HCT116 (cell line): ENCODE data around the gene C11orf58.

Experiments used
- CTCF ChIP-seq, 3 experiments: fragments of 200-600 bp in 1 of 3; sonication (generic) in 1 of 3; IDR thresholded peaks in 2 of 3; conservative IDR thresholded peaks in 1 of 3; 2 replicates each; pipeline ENCODE4 v1.5.1; 2012 to 2017; ENCODE audit warnings: low read depth in 2 of 3, low read length in 2 of 3, antibody characterized with exemption in 1 of 3, borderline replicate concordance in 1 of 3, control low read depth in 1 of 3, mild to moderate bottlenecking in 1 of 3, mixed read lengths in 1 of 3, mixed run types in 1 of 3, moderate library complexity in 1 of 3; ENCODE audit not compliant: insufficient read depth in 1 of 3
- EZH2 ChIP-seq: fragments of 200-600 bp; sonication (generic); IDR thresholded peaks from 2 replicates; pipeline ENCODE4 v1.6.1; 2017; ENCODE audit warnings: antibody characterized with exemption, mixed run types
- POLR2A ChIP-seq: IDR thresholded peaks from 2 replicates; pipeline ENCODE4 v1.7.0; 2011; ENCODE audit warnings: borderline replicate concordance; ENCODE audit not compliant: insufficient read depth, insufficient read length; ENCODE audit errors: extremely low read depth

DNA sequence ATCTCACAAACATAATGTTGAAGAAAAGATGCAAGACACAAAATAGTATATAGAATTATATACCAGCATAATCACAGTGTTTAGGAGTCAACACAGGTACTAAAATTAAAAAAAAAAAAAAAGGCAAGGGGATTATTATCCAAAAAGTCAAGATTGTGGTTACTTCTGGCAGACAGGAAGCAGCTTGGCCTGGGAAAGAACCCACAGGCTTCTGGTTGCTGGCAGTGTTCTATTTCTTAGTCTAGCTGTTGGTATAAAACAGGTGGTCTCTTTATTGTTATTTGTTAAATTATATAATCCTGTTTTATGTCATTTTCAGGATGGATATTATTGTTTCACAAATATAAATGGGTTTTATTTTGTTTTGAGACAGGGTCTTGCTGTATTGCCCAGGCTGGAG lies 54.0 kb downstream of the C11orf58 start:
- TF ChIP-seq CTCF (IDR thresholded peaks at IDR 0.05 in 2 of 3, conservative IDR thresholded peaks at IDR 0.05 in 1 of 3; ENCODE audit: borderline replicate concordance in 1 of 3, insufficient read depth in 1 of 3, low read depth in 2 of 3, low read length in 2 of 3) (no peak), POLR2A (no peak), EZH2 (no peak)
